HG03442 (cell line): Measurements from ENCODE around the gene PRPSAP1.
A peak's percentile ranks its signal among the peaks of the same experiment; 100 is the strongest.

Source experiments
- ATAC-seq: cut with Tn5 transposase; IDR thresholded peaks from one replicate; pipeline ENCODE4 v1.9.1; 2021; ENCODE audit warnings: mild to moderate bottlenecking, moderate library complexity; ENCODE audit not compliant: unreplicated experiment

Gene PRPSAP1, protein sequence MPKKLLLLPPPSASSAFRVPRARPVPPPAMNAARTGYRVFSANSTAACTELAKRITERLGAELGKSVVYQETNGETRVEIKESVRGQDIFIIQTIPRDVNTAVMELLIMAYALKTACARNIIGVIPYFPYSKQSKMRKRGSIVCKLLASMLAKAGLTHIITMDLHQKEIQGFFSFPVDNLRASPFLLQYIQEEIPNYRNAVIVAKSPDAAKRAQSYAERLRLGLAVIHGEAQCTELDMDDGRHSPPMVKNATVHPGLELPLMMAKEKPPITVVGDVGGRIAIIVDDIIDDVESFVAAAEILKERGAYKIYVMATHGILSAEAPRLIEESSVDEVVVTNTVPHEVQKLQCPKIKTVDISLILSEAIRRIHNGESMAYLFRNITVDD

DNA sequence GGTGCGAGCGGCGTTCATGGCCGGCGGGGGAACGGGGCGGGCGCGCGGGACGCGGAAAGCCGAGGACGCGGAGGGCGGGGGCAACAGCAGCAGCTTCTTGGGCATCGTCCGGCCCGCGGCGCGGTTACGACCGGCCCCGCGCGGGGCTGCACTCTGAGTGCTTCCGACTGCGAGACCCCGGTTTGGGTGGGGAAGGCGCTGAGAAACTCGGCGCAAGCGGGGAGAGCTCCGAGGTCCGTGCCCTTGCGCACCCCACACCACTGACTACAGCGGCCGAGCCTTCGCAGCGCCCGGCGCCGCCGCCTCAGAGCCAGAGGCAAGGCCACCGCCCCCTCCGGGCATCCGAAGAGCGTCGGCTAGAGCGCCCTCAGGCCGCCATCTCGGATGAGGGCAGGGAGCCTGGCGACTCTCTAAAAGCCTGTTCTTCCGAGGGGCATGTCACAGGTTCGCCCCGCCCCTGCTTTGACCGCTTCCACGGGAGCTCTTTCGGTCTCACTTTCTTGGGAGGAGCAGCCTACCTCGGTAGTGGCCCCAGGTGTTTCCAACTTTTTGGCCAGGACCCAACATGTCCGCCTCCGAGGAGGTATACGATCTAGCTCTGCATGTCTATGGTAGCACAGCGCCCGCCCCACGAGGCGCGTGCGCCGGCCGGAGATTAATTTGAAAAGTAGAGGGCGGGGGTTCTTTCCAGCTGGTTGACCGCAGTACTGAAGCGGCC is at the start of gene PRPSAP1:
Gene PRPSAP1 (minus strand): TSS at position 318 of the 718 bp plus-strand sequence. CDS start 213 bp downstream, at position 105.
- peak; percentile 82 for ATAC-seq

DNA sequence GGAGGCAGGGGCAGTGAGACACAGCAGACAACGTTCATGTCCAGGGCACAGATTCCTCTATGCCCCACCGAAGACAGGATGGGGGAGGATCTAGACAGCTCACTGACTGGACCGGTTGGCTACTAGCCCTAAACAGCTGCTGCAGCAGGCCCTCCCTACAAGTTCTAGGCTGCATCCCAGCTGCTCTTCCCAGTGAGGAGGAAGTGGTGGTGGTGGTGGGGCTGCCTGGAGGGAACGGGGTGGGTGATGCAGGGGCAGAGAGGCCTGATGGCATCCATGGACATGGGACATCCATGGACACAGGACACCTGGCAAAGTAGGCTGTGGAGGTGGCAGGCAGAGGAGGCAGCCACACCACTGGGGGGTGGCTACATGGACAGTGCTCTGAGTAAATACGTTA is 49.0 kb upstream of the PRPSAP1 start:
- no peak for ATAC-seq

- ATAC-seq = no peak
These were observed 45.8 kb upstream of the PRPSAP1 start for GRCh38 chr17:76399175-76400172.

GRCh38 chr17:76398523-76399174 is 44.9 kb upstream of the PRPSAP1 start:
- no peak for ATAC-seq

- no peak for ATAC-seq
These were observed 44.2 kb upstream of the PRPSAP1 start for GRCh38 chr17:76397687-76398522.

DNA sequence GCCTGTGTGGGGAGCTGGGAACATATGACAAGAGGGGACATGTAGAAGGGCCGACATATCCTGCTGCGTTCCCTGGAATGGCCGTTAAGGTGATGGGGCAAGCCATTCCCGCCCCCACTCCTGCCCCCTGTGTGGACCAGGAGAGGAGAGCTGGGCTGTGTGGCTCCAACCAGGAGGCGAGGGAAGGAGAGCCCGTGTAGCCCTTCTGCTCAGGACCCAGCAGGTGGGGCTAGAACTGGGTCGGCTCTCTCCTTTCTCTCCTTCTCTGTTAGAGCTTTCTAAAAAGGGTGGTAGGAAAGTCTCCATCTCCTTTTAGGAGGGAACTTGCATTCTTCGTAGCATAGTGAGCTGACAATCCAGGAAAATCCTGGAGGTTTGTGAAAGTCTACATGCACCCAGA is 43.5 kb upstream of the PRPSAP1 start:
- ATAC-seq = no peak

GRCh38 chr17:76395980-76396379 is 42.3 kb upstream of the PRPSAP1 start:
- ATAC-seq = no peak

DNA sequence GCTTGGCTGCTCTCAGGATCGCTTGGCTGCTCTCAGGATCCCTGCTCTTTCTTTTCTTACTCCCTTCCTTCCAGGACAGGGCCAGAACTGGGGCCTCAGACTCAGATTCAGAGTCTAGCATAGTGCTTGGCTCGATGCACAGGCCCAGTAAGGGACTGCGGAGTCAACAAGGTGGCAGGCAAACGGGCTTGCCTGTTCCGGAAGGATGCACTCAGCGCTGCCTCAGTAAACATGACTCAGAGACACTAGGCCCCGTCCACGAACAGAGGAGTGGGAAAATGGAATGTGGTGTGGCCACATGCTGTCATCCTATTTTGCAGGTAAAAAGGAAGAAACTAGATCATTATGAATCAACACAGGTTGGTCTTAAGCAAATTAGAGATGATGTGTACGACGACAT is 40.5 kb upstream of the PRPSAP1 start:
- ATAC-seq = no peak

GRCh38 chr17:76391200-76391715 is 37.5 kb upstream of the PRPSAP1 start:
- no peak for ATAC-seq

GRCh38 chr17:76390003-76390421 is 36.3 kb upstream of the PRPSAP1 start:
- ATAC-seq = no peak

- no peak for ATAC-seq
These were observed 35.5 kb upstream of the PRPSAP1 start for GRCh38 chr17:76388966-76389888.

DNA sequence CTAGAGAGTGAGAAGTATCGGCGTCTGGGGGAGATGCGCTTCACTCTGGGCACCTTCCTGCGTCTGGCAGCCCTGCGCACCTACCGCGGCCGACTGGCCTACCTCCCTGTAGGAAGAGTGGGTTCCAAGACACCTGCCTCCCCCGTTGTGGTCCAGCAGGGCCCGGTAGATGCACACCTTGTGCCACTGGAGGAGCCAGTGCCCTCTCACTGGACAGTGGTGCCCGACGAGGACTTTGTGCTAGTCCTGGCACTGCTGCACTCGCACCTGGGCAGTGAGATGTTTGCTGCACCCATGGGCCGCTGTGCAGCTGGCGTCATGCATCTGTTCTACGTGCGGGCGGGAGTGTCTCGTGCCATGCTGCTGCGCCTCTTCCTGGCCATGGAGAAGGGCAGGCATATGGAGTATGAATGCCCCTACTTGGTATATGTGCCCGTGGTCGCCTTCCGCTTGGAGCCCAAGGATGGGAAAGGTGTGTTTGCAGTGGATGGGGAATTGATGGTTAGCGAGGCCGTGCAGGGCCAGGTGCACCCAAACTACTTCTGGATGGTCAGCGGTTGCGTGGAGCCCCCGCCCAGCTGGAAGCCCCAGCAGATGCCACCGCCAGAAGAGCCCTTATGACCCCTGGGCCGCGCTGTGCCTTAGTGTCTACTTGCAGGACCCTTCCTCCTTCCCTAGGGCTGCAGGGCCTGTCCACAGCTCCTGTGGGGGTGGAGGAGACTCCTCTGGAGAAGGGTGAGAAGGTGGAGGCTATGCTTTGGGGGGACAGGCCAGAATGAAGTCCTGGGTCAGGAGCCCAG is 33.5 kb upstream of the PRPSAP1 start:
- no peak for ATAC-seq

DNA sequence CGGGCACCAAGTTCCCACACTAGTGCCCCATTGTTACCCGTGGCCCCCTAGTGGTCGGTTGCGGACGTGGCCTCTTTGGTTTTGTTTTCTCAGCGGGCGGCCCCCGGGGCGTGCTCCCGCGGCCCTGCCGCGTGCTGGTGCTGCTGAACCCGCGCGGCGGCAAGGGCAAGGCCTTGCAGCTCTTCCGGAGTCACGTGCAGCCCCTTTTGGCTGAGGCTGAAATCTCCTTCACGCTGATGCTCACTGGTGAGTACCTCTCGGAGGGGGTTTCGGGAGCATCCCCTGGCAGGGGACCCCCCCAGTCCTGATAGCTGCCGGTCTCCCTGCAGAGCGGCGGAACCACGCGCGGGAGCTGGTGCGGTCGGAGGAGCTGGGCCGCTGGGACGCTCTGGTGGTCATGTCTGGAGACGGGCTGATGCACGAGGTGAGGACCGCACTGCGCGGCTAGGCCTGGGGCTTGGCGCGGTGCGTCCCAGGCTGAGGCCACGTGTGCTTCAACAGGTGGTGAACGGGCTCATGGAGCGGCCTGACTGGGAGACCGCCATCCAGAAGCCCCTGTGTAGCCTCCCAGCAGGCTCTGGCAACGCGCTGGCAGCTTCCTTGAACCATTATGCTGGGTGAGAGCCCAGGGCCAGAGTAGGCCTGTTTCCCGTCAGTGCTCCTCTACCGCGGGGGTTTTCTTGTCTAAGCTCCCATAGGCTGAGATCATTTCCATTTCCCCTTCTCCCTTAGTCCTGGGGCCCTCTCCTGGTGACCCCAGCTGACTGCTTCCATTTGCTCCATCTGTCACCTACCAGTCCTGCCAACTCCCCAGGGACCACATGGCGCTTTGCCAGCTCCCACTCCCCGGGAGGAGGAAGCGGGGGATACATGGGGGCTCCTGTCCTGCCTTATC is 32.4 kb upstream of the PRPSAP1 start:
- ATAC-seq = no peak

GRCh38 chr17:76384987-76385891 is 31.5 kb upstream of the PRPSAP1 start:
- no peak for ATAC-seq

GRCh38 chr17:76384222-76384986 is 30.7 kb upstream of the PRPSAP1 start, which contains the start of gene SPHK1:
SPHK1 (plus strand) TSS chr17:76384609; CDS start chr17:76385645, 1,036 bp downstream.
- ATAC-seq = peak; percentile 52
